Nephron progenitor cell (in vitro differentiated cells): ENCODE results near the gene BAZ1B.

ENCODE experiments used
- DNase-seq: peaks from one replicate; pipeline ENCODE4 v3.0.0; 2021
- H3K27ac Mint-ChIP-seq: 2 replicates; pipeline ENCODE4 v1.8.0; 2021; ENCODE audit warnings: mild to moderate bottlenecking, moderate library complexity, mixed read lengths
- H3K27me3 Mint-ChIP-seq: 2 replicates; pipeline ENCODE4 v1.8.0; 2021; ENCODE audit warnings: mild to moderate bottlenecking, low read depth, mixed read lengths; ENCODE audit not compliant: poor library complexity
- H3K36me3 Mint-ChIP-seq: 2 replicates; pipeline ENCODE4 v1.8.0; 2021; ENCODE audit warnings: low read depth, mixed read lengths
- H3K4me1 Mint-ChIP-seq: 2 replicates; pipeline ENCODE4 v1.8.0; 2021; ENCODE audit warnings: mixed read lengths
- H3K4me3 Mint-ChIP-seq: 2 replicates; pipeline ENCODE4 v1.8.0; 2021; ENCODE audit warnings: mild to moderate bottlenecking, moderate library complexity, mixed read lengths
- H3K9me3 Mint-ChIP-seq: 2 replicates; pipeline ENCODE4 v1.8.0; 2021; ENCODE audit warnings: mild to moderate bottlenecking, moderate library complexity, mixed read lengths
- TF ChIP-seq, protein P1 (sequence below): fragments of 200-600 bp; sonication (generic); IDR thresholded peaks from 2 replicates; pipeline ENCODE4 v1.5.0; 2021; ENCODE audit warnings: antibody characterized with exemption

The BAZ1B gene

DNA sequence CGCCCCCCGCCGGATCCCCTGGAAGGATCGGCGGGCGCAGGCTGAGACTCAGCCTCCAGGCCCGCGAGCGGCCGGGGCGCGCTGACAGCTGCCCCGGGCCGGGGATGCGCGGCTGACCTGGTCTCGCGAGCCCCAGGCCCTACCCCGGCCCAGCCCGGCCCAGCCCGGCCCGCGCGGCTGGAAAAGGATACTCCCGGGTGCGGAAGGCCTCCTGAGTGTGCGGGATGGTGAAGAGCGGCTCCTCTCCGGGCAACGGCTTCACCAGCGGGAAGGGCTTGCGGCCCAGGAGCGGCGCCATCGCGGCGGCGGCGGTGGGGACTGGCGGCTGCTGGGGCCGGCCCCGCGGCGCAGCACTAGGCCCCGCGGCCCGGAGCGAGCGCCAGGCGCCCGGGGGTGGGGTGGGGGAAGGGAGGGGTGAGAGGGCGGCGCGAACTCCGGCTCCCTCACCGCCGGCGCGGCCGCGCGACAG is 423 bp downstream of the BAZ1B start:
- Mint-ChIP-seq H3K4me1 (peaks cover 55% of the 10 kb centered on the region), H3K27ac (no peak overlapping the region), H3K4me3 (peak overlapping the region; percentile 72), H3K27me3 (no peaks in the 10 kb centered on the region), H3K9me3 (peaks cover 4% of the 10 kb centered on the region), H3K36me3 (peaks cover 38% of the 10 kb centered on the region)
- TF ChIP-seq, protein P1, sequence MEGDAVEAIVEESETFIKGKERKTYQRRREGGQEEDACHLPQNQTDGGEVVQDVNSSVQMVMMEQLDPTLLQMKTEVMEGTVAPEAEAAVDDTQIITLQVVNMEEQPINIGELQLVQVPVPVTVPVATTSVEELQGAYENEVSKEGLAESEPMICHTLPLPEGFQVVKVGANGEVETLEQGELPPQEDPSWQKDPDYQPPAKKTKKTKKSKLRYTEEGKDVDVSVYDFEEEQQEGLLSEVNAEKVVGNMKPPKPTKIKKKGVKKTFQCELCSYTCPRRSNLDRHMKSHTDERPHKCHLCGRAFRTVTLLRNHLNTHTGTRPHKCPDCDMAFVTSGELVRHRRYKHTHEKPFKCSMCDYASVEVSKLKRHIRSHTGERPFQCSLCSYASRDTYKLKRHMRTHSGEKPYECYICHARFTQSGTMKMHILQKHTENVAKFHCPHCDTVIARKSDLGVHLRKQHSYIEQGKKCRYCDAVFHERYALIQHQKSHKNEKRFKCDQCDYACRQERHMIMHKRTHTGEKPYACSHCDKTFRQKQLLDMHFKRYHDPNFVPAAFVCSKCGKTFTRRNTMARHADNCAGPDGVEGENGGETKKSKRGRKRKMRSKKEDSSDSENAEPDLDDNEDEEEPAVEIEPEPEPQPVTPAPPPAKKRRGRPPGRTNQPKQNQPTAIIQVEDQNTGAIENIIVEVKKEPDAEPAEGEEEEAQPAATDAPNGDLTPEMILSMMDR: no peak
- peak; percentile 64 for DNase-seq

DNA sequence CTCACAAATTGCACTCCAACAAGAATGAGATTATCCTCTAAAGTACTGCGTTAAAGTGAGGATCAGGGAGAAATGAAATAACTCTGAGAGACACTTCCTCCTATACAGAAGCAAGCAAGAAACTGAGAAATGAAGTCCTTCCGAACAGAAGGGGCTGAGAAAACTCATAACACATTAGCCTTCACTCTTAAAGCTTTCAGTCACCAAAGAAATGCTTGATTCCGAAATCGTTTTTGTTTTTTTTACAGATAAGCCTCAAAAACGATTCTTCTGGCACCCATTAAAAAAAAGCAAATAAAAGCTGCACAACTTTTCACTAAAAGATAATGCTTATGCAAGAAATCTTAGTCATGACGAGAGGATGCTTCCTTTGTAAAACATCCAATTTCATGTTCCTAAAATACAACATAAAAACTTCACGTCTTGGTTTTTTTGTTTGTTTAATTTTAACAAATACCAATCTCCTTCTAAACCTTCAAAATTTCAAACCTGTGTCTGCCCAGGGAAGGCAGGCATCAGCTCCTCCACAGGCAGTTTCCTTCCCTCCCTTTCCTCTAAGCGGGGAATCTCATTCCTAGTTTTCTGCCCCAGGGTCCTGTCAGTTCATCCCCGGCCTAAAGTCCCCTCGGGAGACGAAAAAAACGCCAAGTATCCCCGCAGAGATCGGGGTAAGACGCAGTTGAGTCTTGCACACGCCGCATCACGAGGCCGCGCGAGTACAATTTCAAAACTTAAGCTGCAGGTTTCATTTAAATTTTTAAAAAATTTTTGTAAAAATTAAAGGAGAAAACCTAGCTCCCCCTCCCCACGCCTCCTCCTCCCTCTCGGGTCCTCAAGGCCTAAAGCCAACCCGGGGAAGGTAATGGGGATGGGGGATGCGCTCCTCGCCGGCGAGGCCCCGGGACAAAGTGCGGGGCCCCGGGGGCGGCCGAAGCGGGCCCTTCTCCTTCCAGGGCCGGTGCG is 1.1 kb downstream of the BAZ1B start:
- H3K4me3 Mint-ChIP-seq: peak overlapping the region; percentile 91
- DNase-seq: peak; percentile 21

DNA sequence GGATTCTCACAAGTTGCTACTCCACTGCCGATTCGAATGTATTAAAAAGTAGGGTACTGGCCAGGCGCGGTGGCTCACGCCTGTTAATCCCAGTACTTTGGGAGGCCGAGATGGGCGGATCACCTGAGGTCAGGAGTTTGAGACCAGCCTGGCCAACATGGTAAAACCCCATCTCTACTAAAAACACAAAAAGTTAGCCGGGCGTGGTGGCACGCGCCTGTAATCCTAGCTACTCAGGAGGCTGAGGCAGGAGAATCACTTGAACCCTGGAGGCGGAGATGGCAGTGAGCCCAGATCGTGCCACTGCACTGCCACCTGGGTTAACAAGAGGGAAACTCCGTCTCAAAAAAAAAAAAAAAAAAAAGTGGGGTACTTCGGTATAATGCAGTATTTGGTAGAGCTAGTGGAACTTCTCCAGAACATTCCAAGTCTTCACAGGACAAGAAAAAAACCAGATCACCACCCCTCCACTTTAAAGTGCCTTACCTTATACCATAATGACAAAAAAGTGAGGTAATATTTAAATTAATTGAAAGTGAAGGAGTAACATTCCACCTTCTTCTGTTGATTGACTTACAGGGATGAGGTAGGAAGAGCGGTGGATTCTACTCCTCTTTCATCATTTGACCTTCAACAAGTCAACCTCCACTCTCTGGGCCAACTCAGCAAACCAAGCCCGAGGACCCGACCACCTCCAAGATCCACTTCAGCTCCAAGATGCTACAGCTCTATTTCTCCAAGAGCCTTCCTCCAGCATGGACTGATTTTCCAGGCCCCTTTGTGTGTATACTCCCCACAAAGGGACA is 2.0 kb downstream of the BAZ1B start:
- H3K4me3 Mint-ChIP-seq: peak overlapping the region; percentile 91
- DNase-seq: no peak
- no peaks in the 10 kb centered on the region for H3K27me3 Mint-ChIP-seq
- peaks cover 54% of the 10 kb centered on the region for H3K36me3 Mint-ChIP-seq
- H3K27ac Mint-ChIP-seq: peak overlapping the region; percentile 94
- peaks cover 49% of the 10 kb centered on the region for H3K4me1 Mint-ChIP-seq
- peaks cover 4% of the 10 kb centered on the region for H3K9me3 Mint-ChIP-seq
- TF ChIP-seq, protein P1: no peak

More for the DNA sequence above, 1.1 kb downstream of the BAZ1B start:
- Mint-ChIP-seq H3K27ac (peak overlapping the region; percentile 94), H3K27me3 (no peaks in the 10 kb centered on the region), H3K36me3 (peaks cover 45% of the 10 kb centered on the region), H3K9me3 (peaks cover 4% of the 10 kb centered on the region), H3K4me1 (peaks cover 54% of the 10 kb centered on the region)
- TF ChIP-seq, protein P1: no peak

DNA sequence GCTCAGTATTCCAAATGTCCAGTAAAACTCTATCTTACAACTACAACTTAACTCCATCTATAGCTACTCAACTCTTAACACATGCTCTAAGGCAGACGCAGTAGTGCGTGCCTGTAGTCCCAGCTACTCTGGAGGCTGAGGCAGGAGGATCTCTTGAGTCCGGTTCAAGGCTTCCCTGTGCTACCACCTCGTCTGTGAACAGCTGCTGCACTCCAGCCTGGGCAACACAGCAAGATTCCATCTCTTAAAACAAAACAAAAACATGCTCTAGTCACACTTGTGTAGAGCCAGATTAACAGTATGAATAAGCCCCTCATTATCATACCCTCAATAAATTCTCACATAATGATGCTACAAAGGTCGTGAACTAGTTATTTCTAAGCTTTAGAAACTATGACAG is 3.6 kb downstream of the BAZ1B start:
- DNase-seq: no peak
- TF ChIP-seq, protein P1: no peak
- peaks cover 44% of the 10 kb centered on the region for H3K4me1 Mint-ChIP-seq
- H3K27ac Mint-ChIP-seq: no peak overlapping the region
- no peaks in the 10 kb centered on the region for H3K27me3 Mint-ChIP-seq
- H3K36me3 Mint-ChIP-seq: peaks cover 70% of the 10 kb centered on the region
- peak overlapping the region; percentile 91 for H3K4me3 Mint-ChIP-seq
- peaks cover 4% of the 10 kb centered on the region for H3K9me3 Mint-ChIP-seq

DNA sequence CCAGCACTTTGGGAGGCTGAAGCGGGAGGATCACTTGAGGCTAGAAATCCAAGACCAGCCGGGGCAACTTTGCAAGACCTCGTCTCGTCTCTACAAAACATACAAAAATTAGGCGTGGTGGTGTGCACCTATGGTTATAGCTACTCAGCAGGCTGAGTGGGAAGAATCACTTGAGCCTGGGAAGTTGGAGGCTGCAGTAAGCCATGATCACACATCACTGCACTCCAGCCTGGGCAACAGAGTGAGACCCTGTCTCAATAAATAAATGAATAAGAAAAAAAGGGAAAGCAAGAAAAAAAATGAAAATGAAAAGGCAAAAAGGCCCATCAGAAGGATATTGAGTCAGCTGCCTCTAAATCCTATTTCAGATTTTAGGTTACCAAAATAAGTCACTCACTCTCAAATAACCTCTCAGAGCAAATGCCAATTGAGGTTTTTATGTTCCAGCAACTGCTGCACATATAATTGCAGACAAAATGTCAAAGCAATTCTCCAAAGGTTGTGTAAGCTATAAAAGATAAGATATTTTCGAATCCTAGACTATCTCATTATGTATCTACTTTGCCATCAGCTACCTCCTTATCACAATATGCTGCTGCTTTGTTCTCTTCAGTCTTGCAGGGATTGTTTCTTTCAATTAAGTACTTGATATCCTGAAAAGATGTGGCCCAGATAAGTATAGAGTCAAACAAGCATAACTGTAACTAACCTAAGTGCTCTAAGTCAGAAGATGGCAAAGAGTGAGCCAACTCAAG is 4.7 kb downstream of the BAZ1B start:
- Mint-ChIP-seq H3K36me3 (peaks cover 78% of the 10 kb centered on the region), H3K4me1 (peaks cover 38% of the 10 kb centered on the region), H3K4me3 (peak overlapping the region; percentile 25), H3K9me3 (peaks cover 4% of the 10 kb centered on the region), H3K27ac (no peak overlapping the region), H3K27me3 (no peaks in the 10 kb centered on the region)
- DNase-seq: no peak
- TF ChIP-seq, protein P1: no peak
